ENCODE measurements around the gene PROSER3.
"Not testable (repeated sequence)": the region's sequence is repeated elsewhere in the genome, so short reads cannot be mapped to it uniquely, and the experiment has no call there.

The PROSER3 gene

GRCh38 chr19:35793381-35794165 is 35.6 kb downstream of the PROSER3 start:
- Histone ChIP-seq H3K27me3 (ENCODE audit: control insufficient read depth, low read length) (peaks cover 7% of the 10 kb centered on the region; the same call in 1 of the 2 replicates), H3K4me2 (ENCODE audit: low read length) (no peak overlapping the region), H3F3A (ENCODE audit: control insufficient read depth, insufficient read depth) (no peaks in the 10 kb centered on the region), H3K79me2 (ENCODE audit: control insufficient read depth, low read length) (no peaks in the 10 kb centered on the region), H3K9me3 (ENCODE audit: control insufficient read depth, insufficient read depth, low read length) (no peaks in the 10 kb centered on the region), H3K4me1 (ENCODE audit: control insufficient read depth, low read length) (no peaks in the 10 kb centered on the region), H4K20me1 (ENCODE audit: control insufficient read depth, insufficient read depth, low read depth, low read length) (no peaks in the 10 kb centered on the region), H3K27ac (ENCODE audit: low read depth, low read length) (no peak overlapping the region), H3K4me3 (ENCODE audit: low read length) (no peak overlapping the region), H3K36me3 (ENCODE audit: control insufficient read depth, low read length) (no peaks in the 10 kb centered on the region), H3K9me2 (replicated peaks; ENCODE audit: control insufficient read depth, low read length) (no peaks in the 10 kb centered on the region)
- TF ChIP-seq EZH2phosphoT487 (IDR thresholded peaks at IDR 0.05; ENCODE audit: borderline replicate concordance, low read length) (no peak), CTCF (IDR thresholded peaks at IDR 0.05; ENCODE audit: low read depth, low read length, poor library complexity, severe bottlenecking) (no peak)

- H3K27me3 ChIP-seq (ENCODE audit: control insufficient read depth, low read length); H3K79me2 ChIP-seq (ENCODE audit: control insufficient read depth, low read length); H4K20me1 ChIP-seq (ENCODE audit: control insufficient read depth, insufficient read depth, low read depth, low read length); H3K9me2 ChIP-seq (replicated peaks; ENCODE audit: control insufficient read depth, low read length); H3K9me3 ChIP-seq (ENCODE audit: control insufficient read depth, insufficient read depth, low read length); H3K4me3 ChIP-seq (ENCODE audit: low read length); H3K36me3 ChIP-seq (ENCODE audit: control insufficient read depth, low read length); H3K27ac ChIP-seq (ENCODE audit: low read depth, low read length); H3K4me1 ChIP-seq (ENCODE audit: control insufficient read depth, low read length); H3F3A ChIP-seq (ENCODE audit: control insufficient read depth, insufficient read depth); H3K4me2 ChIP-seq (ENCODE audit: low read length): not testable (repeated sequence)
These were observed 37.6 kb downstream of the PROSER3 start for GRCh38 chr19:35795564-35795963.

- H3K9me3 ChIP-seq (ENCODE audit: control insufficient read depth, insufficient read depth, low read length) = no peaks in the 10 kb centered on the region
- TF ChIP-seq CTCF (IDR thresholded peaks at IDR 0.05; ENCODE audit: low read depth, low read length, poor library complexity, severe bottlenecking) = no peak
- TF ChIP-seq EZH2phosphoT487 (IDR thresholded peaks at IDR 0.05; ENCODE audit: borderline replicate concordance, low read length) = no peak
- H3K9me2 ChIP-seq (replicated peaks; ENCODE audit: control insufficient read depth, low read length) = no peaks in the 10 kb centered on the region
- no peaks in the 10 kb centered on the region for H3F3A ChIP-seq (ENCODE audit: control insufficient read depth, insufficient read depth)
- H3K79me2 ChIP-seq (ENCODE audit: control insufficient read depth, low read length) = no peaks in the 10 kb centered on the region
- H3K4me3 ChIP-seq (ENCODE audit: low read length) = no peak overlapping the region
- no peaks in the 10 kb centered on the region for H4K20me1 ChIP-seq (ENCODE audit: control insufficient read depth, insufficient read depth, low read depth, low read length)
- no peaks in the 10 kb centered on the region for H3K4me1 ChIP-seq (ENCODE audit: control insufficient read depth, low read length)
- no peak overlapping the region for H3K27ac ChIP-seq (ENCODE audit: low read depth, low read length)
- H3K36me3 ChIP-seq (ENCODE audit: control insufficient read depth, low read length) = no peaks in the 10 kb centered on the region
- peaks cover 7% of the 10 kb centered on the region; the same call in 1 of the 2 replicates for H3K27me3 ChIP-seq (ENCODE audit: control insufficient read depth, low read length)
- no peak overlapping the region for H3K4me2 ChIP-seq (ENCODE audit: low read length)
These were observed 38.9 kb downstream of the PROSER3 start for GRCh38 chr19:35796645-35797542.

- Histone ChIP-seq H3K36me3 (ENCODE audit: control insufficient read depth, low read length) (no peaks in the 10 kb centered on the region), H3K4me2 (ENCODE audit: low read length) (no peak overlapping the region), H3K4me3 (ENCODE audit: low read length) (no peak overlapping the region), H3K9me3 (ENCODE audit: control insufficient read depth, insufficient read depth, low read length) (no peaks in the 10 kb centered on the region), H3K27ac (ENCODE audit: low read depth, low read length) (no peak overlapping the region), H3F3A (ENCODE audit: control insufficient read depth, insufficient read depth) (no peaks in the 10 kb centered on the region), H3K4me1 (ENCODE audit: control insufficient read depth, low read length) (no peaks in the 10 kb centered on the region), H3K9me2 (replicated peaks; ENCODE audit: control insufficient read depth, low read length) (no peaks in the 10 kb centered on the region), H3K27me3 (ENCODE audit: control insufficient read depth, low read length) (peaks cover 7% of the 10 kb centered on the region; the same call in 1 of the 2 replicates), H3K79me2 (ENCODE audit: control insufficient read depth, low read length) (no peaks in the 10 kb centered on the region), H4K20me1 (ENCODE audit: control insufficient read depth, insufficient read depth, low read depth, low read length) (no peaks in the 10 kb centered on the region)
- TF ChIP-seq EZH2phosphoT487 (IDR thresholded peaks at IDR 0.05; ENCODE audit: borderline replicate concordance, low read length) (no peak), CTCF (IDR thresholded peaks at IDR 0.05; ENCODE audit: low read depth, low read length, poor library complexity, severe bottlenecking) (no peak)
These were observed 39.7 kb downstream of the PROSER3 start for GRCh38 chr19:35797663-35798062.
